Natural killer cell (primary cell): ENCODE results near the gene VEGFB. TPM values are rescaled to one million over a fixed set of nuclear protein-coding genes. Genes with fewer than 3 reads are reported as not detected.

Source experiments
- ATAC-seq, 3 donors: fragments of 150-1000 bp in 2 of 3; fragments of 200-7000 bp in 1 of 3; cut with Tn5 transposase; 1 replicate in 1 of 3; 2 replicates in 2 of 3; pipeline ENCODE4 v1.10.0; 2021; ENCODE audit warnings: mild to moderate bottlenecking in 2 of 3, moderate library complexity in 2 of 3
- DNase-seq, 2 donors: peaks; one replicate each; pipeline versions ENCODE4 v3.0.0 to v3.0.0-alpha.2; 2013 to 2021; ENCODE audit warnings: mixed read lengths in 1 of 2
- H3K27ac ChIP-seq: one replicate; pipeline ENCODE4 v1.5.1; 2013; ENCODE audit warnings: mild to moderate bottlenecking, low read length
- H3K27me3 ChIP-seq: one replicate; pipeline ENCODE4 v1.6.1; 2013; ENCODE audit warnings: low read length; ENCODE audit not compliant: control insufficient read depth, insufficient read depth
- H3K36me3 ChIP-seq: one replicate; pipeline ENCODE4 v1.6.1; 2013; ENCODE audit warnings: low read length; ENCODE audit not compliant: control insufficient read depth, insufficient read depth
- H3K4me1 ChIP-seq: one replicate; pipeline ENCODE4 v1.6.1; 2013; ENCODE audit warnings: low read length; ENCODE audit not compliant: control insufficient read depth, insufficient read depth
- H3K4me3 ChIP-seq: one replicate; pipeline ENCODE4 v1.5.1; 2013; ENCODE audit warnings: low read length
- H3K9me3 ChIP-seq: one replicate; pipeline ENCODE4 v1.6.1; 2013; ENCODE audit warnings: low read length; ENCODE audit not compliant: control insufficient read depth, insufficient read depth
- H3K27ac Mint-ChIP-seq, 2 donors: one replicate each; pipeline ENCODE4 v1.8.0; 2022; ENCODE audit warnings: mild to moderate bottlenecking in 2 of 2, mixed read lengths in 2 of 2, moderate library complexity in 1 of 2
- H3K27me3 Mint-ChIP-seq, 2 donors: one replicate each; pipeline ENCODE4 v1.8.0; 2022; ENCODE audit warnings: low read depth in 2 of 2, mixed read lengths in 2 of 2
- H3K36me3 Mint-ChIP-seq: one replicate; pipeline ENCODE4 v1.8.0; 2022; ENCODE audit warnings: mixed read lengths
- H3K4me1 Mint-ChIP-seq, 2 donors: one replicate each; pipeline ENCODE4 v1.8.0; 2022; ENCODE audit warnings: mixed read lengths in 2 of 2
- H3K4me3 Mint-ChIP-seq: one replicate; pipeline ENCODE4 v1.8.0; 2022; ENCODE audit warnings: mild to moderate bottlenecking, moderate library complexity, mixed read lengths
- H3K9me3 Mint-ChIP-seq, 2 donors: one replicate each; pipeline ENCODE4 v1.8.0; 2022; ENCODE audit warnings: mixed read lengths in 2 of 2
- CTCF ChIP-seq: fragments of 200-600 bp; IDR thresholded peaks from one replicate; pipeline ENCODE4 v1.8.0; 2022; ENCODE audit warnings: antibody characterized with exemption
- WGBS: methylation state at CpG from one replicate; pipeline ENCODE4 v1.1.7; 2013; ENCODE audit warnings: missing lambda C conversion rate; ENCODE audit not compliant: insufficient coverage; 5-methylcytosine and 5-hydroxymethylcytosine counted together
- intact Hi-C: fragments of 100-400 bp; cut with micrococcal nuclease; formaldehyde crosslinking; loops from one replicate; pipeline ENCODE4 v1.14.2; 2022
- total RNA-seq, 4 donors: library from RNA; stranded (reverse); fragments of 120-200 nt in 1 of 4; gene quantifications; one replicate each; pipeline versions ENCODE4 v1.2.3 to v1.2.4, GENCODE V29; 2013 to 2022

Gene VEGFB
- total RNA-seq, 3 donors from 2014 or later (not counting 1 experiment from before 2014, with no cell fraction given): 30.7 to 38.7 (median 37.3) TPM

GRCh38 chr11:64223001-64223651 lies 11.3 kb upstream of the VEGFB start:
- H3K4me1 Mint-ChIP-seq: peaks cover 21 to 44% of the 10 kb centered on the region in 2 donors
- H3K27me3 Mint-ChIP-seq: no peaks in the 10 kb centered on the region
- TF ChIP-seq CTCF: no peak
- H3K4me3 ChIP-seq: no peak overlapping the region
- no peaks in the 10 kb centered on the region for H3K9me3 Mint-ChIP-seq
- no peaks in the 10 kb centered on the region for H3K9me3 ChIP-seq
- no peak overlapping the region for H3K27ac Mint-ChIP-seq
- no peak overlapping the region for H3K27ac ChIP-seq
- H3K4me1 ChIP-seq: peaks cover 36% of the 10 kb centered on the region
- no peak for DNase-seq
- H3K36me3 ChIP-seq: peaks cover 50% of the 10 kb centered on the region
- no peaks in the 10 kb centered on the region for H3K36me3 Mint-ChIP-seq
- intact Hi-C loops: no loop called here
- WGBS: 89% methylated on average over 24 of the region's 24 CpGs
- ATAC-seq: no peak
- no peaks in the 10 kb centered on the region for H3K27me3 ChIP-seq
- no peak overlapping the region for H3K4me3 Mint-ChIP-seq

- Mint-ChIP-seq H3K4me3 (peak overlapping the region; percentile 88), H3K27ac (peak overlapping the region; percentile 18 to 85), H3K9me3 (no peaks in the 10 kb centered on the region), H3K27me3 (no peaks in the 10 kb centered on the region), H3K4me1 (peaks cover 16 to 40% of the 10 kb centered on the region in 2 donors), H3K36me3 (no peaks in the 10 kb centered on the region)
- no peak for ATAC-seq
- no peak for TF ChIP-seq CTCF
- intact Hi-C loops: no loop called here
- DNase-seq: no peak
- H3K4me1 ChIP-seq: peaks cover 36% of the 10 kb centered on the region
- WGBS: 94% methylated on average over 17 of the region's 17 CpGs
- H3K9me3 ChIP-seq: no peaks in the 10 kb centered on the region
- H3K4me3 ChIP-seq: no peak overlapping the region
- H3K36me3 ChIP-seq: peaks cover 38% of the 10 kb centered on the region
- H3K27me3 ChIP-seq: no peaks in the 10 kb centered on the region
- H3K27ac ChIP-seq: no peak overlapping the region
Observed at GRCh38 chr11:64224151-64224890, 10.1 kb upstream of the VEGFB start.

- no peaks in the 10 kb centered on the region for H3K36me3 Mint-ChIP-seq
- intact Hi-C loops: no loop called here
- H3K36me3 ChIP-seq: peaks cover 31% of the 10 kb centered on the region
Observed at GRCh38 chr11:64224891-64225607, 9.3 kb upstream of the VEGFB start.

More at GRCh38 chr11:64224891-64225607, 9.3 kb upstream of the VEGFB start:
- peak overlapping the region; percentile 74 for H3K4me3 ChIP-seq
- no peaks in the 10 kb centered on the region for H3K9me3 Mint-ChIP-seq
- no peaks in the 10 kb centered on the region for H3K9me3 ChIP-seq
- no peak for ATAC-seq
- peak overlapping the region; percentile 59 for H3K27ac ChIP-seq
- peak overlapping the region; percentile 82 to 85 for H3K27ac Mint-ChIP-seq
- no peak for TF ChIP-seq CTCF
- H3K4me3 Mint-ChIP-seq: peak overlapping the region; percentile 88
- no peak for DNase-seq
- H3K27me3 Mint-ChIP-seq: no peaks in the 10 kb centered on the region
- no peaks in the 10 kb centered on the region for H3K27me3 ChIP-seq
- 74% methylated on average over 22 of the region's 22 CpGs for WGBS
- H3K4me1 ChIP-seq: peaks cover 42% of the 10 kb centered on the region
- H3K4me1 Mint-ChIP-seq: peaks cover 21 to 47% of the 10 kb centered on the region in 2 donors
